K562 (cell line): Measurements from ENCODE around the gene RBL1. TPM values are rescaled to one million over a fixed set of nuclear protein-coding genes. Genes with fewer than 3 reads are reported as not detected.

Experiments
- DACH1 ChIP-seq: fragments of 450-650 bp; IDR thresholded peaks from 2 replicates; pipeline ENCODE4 v1.6.1; 2018; ENCODE audit not compliant: partially characterized antibody
- HNRNPLL ChIP-seq: fragments of 200-400 bp; formaldehyde crosslinking; IDR thresholded peaks from 2 replicates; pipeline ENCODE4 v1.6.1; 2017; ENCODE audit warnings: low read length, low read depth, mild to moderate bottlenecking; ENCODE audit not compliant: poor library complexity, severe bottlenecking
- JUN ChIP-seq, 2 experiments: sonication (generic) in 1 of 2; formaldehyde crosslinking in 1 of 2; IDR thresholded peaks; 2 replicates each; pipeline versions ENCODE4 v1.6.1 to v1.8.0; 2012 to 2022; ENCODE audit warnings: borderline replicate concordance in 2 of 2, mild to moderate bottlenecking in 2 of 2, improper control_type of control experiment in 1 of 2, low read depth in 1 of 2, low read length in 1 of 2, missing genetic modification reagents in 1 of 2
- PYGO2 ChIP-seq: fragments of 450-650 bp; IDR thresholded peaks from 2 replicates; pipeline ENCODE4 v1.6.1; 2016; ENCODE audit warnings: mild to moderate bottlenecking, missing genetic modification characterization, moderate library complexity, missing compliant biosample characterization
- RBM34 ChIP-seq: fragments of 200-400 bp; formaldehyde crosslinking; IDR thresholded peaks from 2 replicates; pipeline ENCODE4 v1.6.1; 2018; ENCODE audit warnings: low read length, borderline replicate concordance; ENCODE audit not compliant: insufficient read depth
- SMARCB1 ChIP-seq: IDR thresholded peaks from 2 replicates; pipeline ENCODE4 v1.6.1; 2011; ENCODE audit warnings: improper control_type of control experiment, low read depth; ENCODE audit not compliant: insufficient read length
- TEAD4 ChIP-seq, 2 experiments: sonication (generic) in 1 of 2; formaldehyde crosslinking in 1 of 2; IDR thresholded peaks; 2 replicates each; pipeline versions ENCODE4 v1.6.1 to v1.8.0; 2012 to 2022; ENCODE audit warnings: borderline replicate concordance in 1 of 2, inconsistent platforms in 1 of 2, low read length in 1 of 2, mild to moderate bottlenecking in 1 of 2, missing genetic modification reagents in 1 of 2
- ZBTB7A ChIP-seq: IDR thresholded peaks from 2 replicates; pipeline ENCODE4 v1.6.1; 2011; ENCODE audit warnings: low read depth, mild to moderate bottlenecking, low read length, moderate library complexity, borderline replicate concordance; ENCODE audit not compliant: control insufficient read depth
- ZNF197 ChIP-seq: fragments of 200-800 bp; sonication (Bioruptor generic); IDR thresholded peaks from 2 replicates; pipeline ENCODE4 v1.6.1; 2016; ENCODE audit warnings: low read depth, missing genetic modification characterization, missing compliant biosample characterization
- ZNF232 ChIP-seq: sonication (generic); formaldehyde crosslinking; IDR thresholded peaks from 2 replicates; pipeline ENCODE4 v1.8.0; 2022; ENCODE audit warnings: mild to moderate bottlenecking, missing genetic modification reagents
- ZNF584 ChIP-seq: fragments of 200-800 bp; sonication (Bioruptor generic); IDR thresholded peaks from 2 replicates; pipeline ENCODE4 v1.6.1; 2016; ENCODE audit warnings: low read depth, mild to moderate bottlenecking, missing genetic modification characterization, missing compliant biosample characterization
- ZNF830 ChIP-seq: fragments of 250-450 bp; sonication (Bioruptor Pico); IDR thresholded peaks from 2 replicates; pipeline ENCODE4 v1.5.0; 2021; ENCODE audit warnings: mild to moderate bottlenecking
- polyA plus RNA-seq, 8 experiments: library from polyadenylated mRNA; depleted of rRNA in 4 of 8; stranded (reverse) in 5 of 8; unstranded in 3 of 8; fragments of >200 nt; fragmentation: Nextera tagmentation in 2 of 8; fragmentation: Illumina TruSeq in 1 of 8; extraction: Ambion mirVana in 2 of 8; extraction: Trizol in 1 of 8; gene quantifications; 2 replicates each; pipeline versions ENCODE4 v1.2.1 to v1.2.3, GENCODE V29; 2011 to 2014; ENCODE audit warnings: inconsistent platforms in 1 of 8, missing spikeins in 1 of 8
- total RNA-seq, 7 experiments: library from RNA; depleted of rRNA in 6 of 7; stranded (reverse); fragments of >200 nt in 6 of 7; fragmentation: Illumina TruSeq in 2 of 7; extraction: Trizol in 2 of 7; gene quantifications; 2 replicates each; pipeline versions ENCODE4 v1.2.1 to v1.2.3, GENCODE V29; 2011 to 2021; ENCODE audit warnings: low replicate concordance in 1 of 7
- TF ChIP-seq, protein P1 (sequence below), 2 experiments: fragments of 450-650 bp; conservative IDR thresholded peaks; 2 replicates each; pipeline ENCODE4 v1.6.1; 2017; ENCODE audit warnings: mild to moderate bottlenecking in 2 of 2, moderate library complexity in 2 of 2
- TF ChIP-seq, protein P2 (sequence below), 2 experiments: fragments of 450-650 bp in 1 of 2; IDR thresholded peaks; 2 replicates each; pipeline ENCODE4 v1.6.1; 2011 to 2017; ENCODE audit warnings: low read depth in 2 of 2, antibody characterized with exemption in 1 of 2, borderline replicate concordance in 1 of 2, low read length in 1 of 2, mild to moderate bottlenecking in 1 of 2, mixed read lengths in 1 of 2; ENCODE audit not compliant: control insufficient read depth in 1 of 2
- TF ChIP-seq, protein P3 (sequence below), 2 experiments: fragments of 200-800 bp in 1 of 2; sonication (Bioruptor generic) in 1 of 2; sonication (generic) in 1 of 2; formaldehyde crosslinking in 1 of 2; IDR thresholded peaks in 1 of 2; conservative IDR thresholded peaks in 1 of 2; 2 replicates each; pipeline versions ENCODE4 v1.5.0 to v1.6.1; 2016 to 2020; ENCODE audit warnings: missing compliant biosample characterization in 1 of 2, missing genetic modification characterization in 1 of 2, missing genetic modification reagents in 1 of 2
- TF ChIP-seq, protein P4 (sequence below): sonication (generic); formaldehyde crosslinking; IDR thresholded peaks from 2 replicates; pipeline ENCODE4 v1.8.0; 2022; ENCODE audit warnings: missing genetic modification reagents, mild to moderate bottlenecking, moderate library complexity, borderline replicate concordance

RBL1 gene
- total and polyA plus RNA-seq, 9 of the 15 experiments (the other 6 are each of a cell fraction or from before 2014, with no cell fraction given): 4.0 to 25.9 (median 15.6) TPM

DNA sequence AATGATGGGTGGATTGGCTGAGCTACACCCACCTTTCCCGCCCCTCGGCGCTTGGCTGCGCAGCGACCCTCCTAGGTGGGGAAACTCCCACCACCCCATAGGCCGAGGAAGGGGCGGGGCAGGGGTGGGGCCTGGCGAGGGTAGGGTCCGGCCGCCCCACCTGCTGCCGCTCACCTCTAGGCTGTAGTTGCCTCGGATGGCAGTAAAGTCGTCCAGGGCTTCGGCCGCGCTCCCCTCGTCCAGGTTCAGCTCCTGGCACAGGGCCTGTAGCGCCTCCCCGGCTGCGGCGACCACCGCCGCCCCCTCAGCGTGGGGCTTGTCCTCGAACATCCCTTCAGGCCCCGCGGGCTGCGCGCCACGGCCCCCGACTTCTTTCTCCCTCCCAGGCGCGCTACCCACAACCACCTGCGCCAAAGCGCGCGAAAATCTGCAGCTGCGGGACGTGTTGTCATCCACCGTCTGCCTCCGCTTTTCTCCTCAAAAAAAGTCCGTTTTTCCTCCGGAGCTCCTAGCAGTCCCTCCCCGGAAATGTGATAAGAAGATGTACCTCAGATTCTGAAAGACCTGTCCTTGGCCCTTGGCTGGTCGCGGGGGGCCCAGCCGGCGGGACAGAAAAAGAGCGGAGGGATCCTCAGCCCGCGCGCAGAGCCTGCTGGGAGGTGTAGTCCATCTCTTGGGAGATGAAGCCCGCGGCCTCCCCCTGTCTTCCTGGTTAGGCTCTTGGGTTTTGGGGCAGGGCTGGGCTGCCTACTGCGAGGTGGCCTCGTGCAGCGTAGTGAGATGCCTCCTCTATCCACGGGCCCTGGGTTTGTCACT, at the start of gene RBL1 (continued):
- TF ChIP-seq, protein P1, sequence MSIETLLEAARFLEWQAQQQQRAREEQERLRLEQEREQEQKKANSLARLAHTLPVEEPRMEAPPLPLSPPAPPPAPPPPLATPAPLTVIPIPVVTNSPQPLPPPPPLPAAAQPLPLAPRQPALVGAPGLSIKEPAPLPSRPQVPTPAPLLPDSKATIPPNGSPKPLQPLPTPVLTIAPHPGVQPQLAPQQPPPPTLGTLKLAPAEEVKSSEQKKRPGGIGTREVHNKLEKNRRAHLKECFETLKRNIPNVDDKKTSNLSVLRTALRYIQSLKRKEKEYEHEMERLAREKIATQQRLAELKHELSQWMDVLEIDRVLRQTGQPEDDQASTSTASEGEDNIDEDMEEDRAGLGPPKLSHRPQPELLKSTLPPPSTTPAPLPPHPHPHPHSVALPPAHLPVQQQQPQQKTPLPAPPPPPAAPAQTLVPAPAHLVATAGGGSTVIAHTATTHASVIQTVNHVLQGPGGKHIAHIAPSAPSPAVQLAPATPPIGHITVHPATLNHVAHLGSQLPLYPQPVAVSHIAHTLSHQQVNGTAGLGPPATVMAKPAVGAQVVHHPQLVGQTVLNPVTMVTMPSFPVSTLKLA (conservative IDR thresholded peaks at IDR 0.05): peak; percentile 87 to 95
- no peak for TF ChIP-seq SMARCB1
- TF ChIP-seq HNRNPLL: peak; percentile 38
- TF ChIP-seq, protein P2, sequence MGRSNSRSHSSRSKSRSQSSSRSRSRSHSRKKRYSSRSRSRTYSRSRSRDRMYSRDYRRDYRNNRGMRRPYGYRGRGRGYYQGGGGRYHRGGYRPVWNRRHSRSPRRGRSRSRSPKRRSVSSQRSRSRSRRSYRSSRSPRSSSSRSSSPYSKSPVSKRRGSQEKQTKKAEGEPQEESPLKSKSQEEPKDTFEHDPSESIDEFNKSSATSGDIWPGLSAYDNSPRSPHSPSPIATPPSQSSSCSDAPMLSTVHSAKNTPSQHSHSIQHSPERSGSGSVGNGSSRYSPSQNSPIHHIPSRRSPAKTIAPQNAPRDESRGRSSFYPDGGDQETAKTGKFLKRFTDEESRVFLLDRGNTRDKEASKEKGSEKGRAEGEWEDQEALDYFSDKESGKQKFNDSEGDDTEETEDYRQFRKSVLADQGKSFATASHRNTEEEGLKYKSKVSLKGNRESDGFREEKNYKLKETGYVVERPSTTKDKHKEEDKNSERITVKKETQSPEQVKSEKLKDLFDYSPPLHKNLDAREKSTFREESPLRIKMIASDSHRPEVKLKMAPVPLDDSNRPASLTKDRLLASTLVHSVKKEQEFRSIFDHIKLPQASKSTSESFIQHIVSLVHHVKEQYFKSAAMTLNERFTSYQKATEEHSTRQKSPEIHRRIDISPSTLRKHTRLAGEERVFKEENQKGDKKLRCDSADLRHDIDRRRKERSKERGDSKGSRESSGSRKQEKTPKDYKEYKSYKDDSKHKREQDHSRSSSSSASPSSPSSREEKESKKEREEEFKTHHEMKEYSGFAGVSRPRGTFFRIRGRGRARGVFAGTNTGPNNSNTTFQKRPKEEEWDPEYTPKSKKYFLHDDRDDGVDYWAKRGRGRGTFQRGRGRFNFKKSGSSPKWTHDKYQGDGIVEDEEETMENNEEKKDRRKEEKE (IDR thresholded peaks at IDR 0.05; ENCODE audit: borderline replicate concordance in 1 of 2, control insufficient read depth in 1 of 2, low read depth in 2 of 2, low read length in 1 of 2): 0 out of 4 replicates have a peak, but pooled peaks of 1 of the 2 experiments have one; percentile 19
- TF ChIP-seq PYGO2: peak; percentile 86
- TF ChIP-seq TEAD4 (IDR thresholded peaks at IDR 0.05; ENCODE audit: low read length): peak; percentile 54
- no peak for TF ChIP-seq TEAD4 (CRISPR knock-in tag; IDR thresholded peaks at IDR 0.05; ENCODE audit: borderline replicate concordance)
- no peak for TF ChIP-seq RBM34
- TF ChIP-seq ZNF197 (CRISPR knock-in tag): peak; percentile 84
- peak; percentile 81; the same call in 1 of the 2 replicates for TF ChIP-seq ZNF830 (CRISPR knock-in tag)
- TF ChIP-seq, protein P3, sequence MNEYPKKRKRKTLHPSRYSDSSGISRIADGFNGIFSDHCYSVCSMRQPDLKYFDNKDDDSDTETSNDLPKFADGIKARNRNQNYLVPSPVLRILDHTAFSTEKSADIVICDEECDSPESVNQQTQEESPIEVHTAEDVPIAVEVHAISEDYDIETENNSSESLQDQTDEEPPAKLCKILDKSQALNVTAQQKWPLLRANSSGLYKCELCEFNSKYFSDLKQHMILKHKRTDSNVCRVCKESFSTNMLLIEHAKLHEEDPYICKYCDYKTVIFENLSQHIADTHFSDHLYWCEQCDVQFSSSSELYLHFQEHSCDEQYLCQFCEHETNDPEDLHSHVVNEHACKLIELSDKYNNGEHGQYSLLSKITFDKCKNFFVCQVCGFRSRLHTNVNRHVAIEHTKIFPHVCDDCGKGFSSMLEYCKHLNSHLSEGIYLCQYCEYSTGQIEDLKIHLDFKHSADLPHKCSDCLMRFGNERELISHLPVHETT (CRISPR knock-in tag; conservative IDR thresholded peaks at IDR 0.05 in 1 of 2, IDR thresholded peaks at IDR 0.05 in 1 of 2): peak in 1 of 2 experiments; percentile 74; a peak in 2 of 4 replicates
- 0 out of 2 replicates have a peak, but pooled peaks have one; percentile 19 for TF ChIP-seq ZNF584
- TF ChIP-seq ZNF232 (CRISPR knock-in tag): peak; percentile 65; the same call in 1 of the 2 replicates
- TF ChIP-seq JUN (IDR thresholded peaks at IDR 0.05; ENCODE audit: borderline replicate concordance, low read depth, low read length): peak; percentile 38; the same call in 1 of the 2 replicates
- 0 out of 2 replicates have a peak, but pooled peaks have one; percentile 23 for TF ChIP-seq JUN (CRISPR knock-in tag; IDR thresholded peaks at IDR 0.05; ENCODE audit: borderline replicate concordance)
- peak; percentile 88 for TF ChIP-seq DACH1
- peak; percentile 90 for TF ChIP-seq ZBTB7A
- TF ChIP-seq, protein P4, sequence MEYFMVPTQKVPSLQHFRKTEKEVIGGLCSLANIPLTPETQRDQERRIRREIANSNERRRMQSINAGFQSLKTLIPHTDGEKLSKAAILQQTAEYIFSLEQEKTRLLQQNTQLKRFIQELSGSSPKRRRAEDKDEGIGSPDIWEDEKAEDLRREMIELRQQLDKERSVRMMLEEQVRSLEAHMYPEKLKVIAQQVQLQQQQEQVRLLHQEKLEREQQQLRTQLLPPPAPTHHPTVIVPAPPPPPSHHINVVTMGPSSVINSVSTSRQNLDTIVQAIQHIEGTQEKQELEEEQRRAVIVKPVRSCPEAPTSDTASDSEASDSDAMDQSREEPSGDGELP (CRISPR knock-in tag): peak; percentile 99
